HG03378 (cell line): ENCODE results near the gene SIGLECL1.

Experiments
- ATAC-seq: cut with Tn5 transposase; IDR thresholded peaks from one replicate; pipeline ENCODE4 v1.9.1; 2021; ENCODE audit warnings: mild to moderate bottlenecking, moderate library complexity; ENCODE audit not compliant: unreplicated experiment

The SIGLECL1 gene

DNA sequence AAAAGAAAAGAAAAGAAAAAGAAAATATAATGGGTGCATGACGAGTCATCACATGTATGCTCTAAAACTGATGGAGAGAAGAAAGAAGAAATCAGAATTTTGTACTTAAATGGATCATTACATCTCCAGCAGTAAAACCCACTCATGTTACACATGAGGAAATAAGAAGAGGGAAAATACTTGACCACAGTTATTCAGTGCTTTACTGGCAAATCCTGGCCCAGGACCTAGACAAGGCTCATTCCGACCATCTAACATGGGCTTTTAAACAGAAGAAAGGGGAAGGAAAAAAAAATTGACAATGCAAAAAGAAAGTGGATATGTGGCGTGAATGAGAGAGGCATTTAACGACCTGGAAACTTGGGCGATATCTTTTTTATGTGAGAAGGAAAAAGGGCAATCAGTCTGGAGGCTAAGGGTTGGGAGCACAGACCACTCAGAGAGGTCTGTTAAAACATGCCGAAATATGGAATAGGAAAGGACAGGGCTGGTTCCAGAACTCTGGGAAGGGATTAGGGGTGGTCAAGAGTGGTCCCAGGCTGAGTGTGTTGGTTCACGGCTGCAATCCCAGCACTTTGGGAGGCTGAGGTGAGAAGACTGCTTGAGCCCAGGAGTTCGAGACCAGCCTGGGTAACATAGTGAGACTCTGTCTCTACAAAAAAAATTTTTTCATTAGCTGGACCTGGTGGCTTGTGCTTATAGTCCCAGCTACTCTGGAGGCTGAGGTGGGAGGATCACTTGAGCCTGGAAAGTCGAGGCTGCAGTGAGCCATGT lies 1.6 kb downstream of the SIGLECL1 start:
- ATAC-seq: no peak

DNA sequence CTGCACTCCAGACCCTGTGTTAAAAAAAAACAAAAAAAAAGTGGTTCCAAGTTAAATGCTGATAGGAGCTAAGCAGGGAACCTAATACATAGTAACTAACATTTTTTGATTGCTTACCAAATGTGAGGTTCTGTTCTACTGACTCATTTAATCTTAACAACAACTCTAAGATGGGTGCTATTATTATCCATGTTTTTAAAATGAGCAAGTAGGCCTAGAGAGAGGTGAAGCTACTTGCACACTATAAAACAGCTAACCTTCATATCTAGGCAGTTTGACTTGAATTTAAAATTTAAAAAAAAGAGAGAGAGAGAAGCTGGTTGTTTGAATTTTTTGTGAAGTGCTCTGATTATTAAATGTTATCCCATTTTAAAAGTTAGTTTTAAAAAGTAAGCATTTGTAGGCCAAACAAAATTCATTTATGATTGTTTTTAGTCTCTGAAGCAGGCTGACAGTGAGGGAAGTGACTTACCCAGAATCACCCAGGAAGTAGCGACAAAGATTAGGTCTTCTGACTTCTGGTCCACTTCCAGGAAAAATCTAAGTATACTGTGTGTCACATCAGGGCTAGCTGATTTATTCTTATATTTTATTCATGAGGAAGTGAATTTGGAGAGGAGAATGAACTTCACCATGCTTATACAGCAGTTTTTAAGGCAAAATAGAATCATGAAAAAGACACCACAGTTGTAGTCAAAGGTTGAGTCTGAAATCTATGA lies 2.4 kb downstream of the SIGLECL1 start:
- ATAC-seq: no peak

DNA sequence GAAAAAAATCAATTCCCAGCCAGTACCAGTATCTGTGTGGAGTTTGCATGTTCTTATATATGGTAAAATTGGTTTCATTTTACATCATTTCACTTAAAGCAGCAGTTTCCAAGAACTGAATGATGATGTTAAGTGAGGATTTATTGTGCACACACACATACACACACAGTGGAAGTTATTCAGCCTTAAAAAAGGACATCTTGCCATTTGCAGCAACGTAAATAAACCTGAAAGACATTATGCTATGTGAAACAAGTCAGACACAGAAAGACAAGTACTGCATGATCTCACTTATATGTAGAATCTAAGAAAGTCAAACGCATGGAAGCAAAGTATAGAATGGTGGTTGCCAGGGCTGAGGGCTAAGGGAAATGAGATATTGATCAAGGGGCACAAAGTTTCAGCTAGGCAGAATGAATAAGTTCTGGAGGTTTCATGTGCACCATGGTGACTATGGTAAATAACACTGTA lies 5.3 kb downstream of the SIGLECL1 start:
- ATAC-seq: no peak

DNA sequence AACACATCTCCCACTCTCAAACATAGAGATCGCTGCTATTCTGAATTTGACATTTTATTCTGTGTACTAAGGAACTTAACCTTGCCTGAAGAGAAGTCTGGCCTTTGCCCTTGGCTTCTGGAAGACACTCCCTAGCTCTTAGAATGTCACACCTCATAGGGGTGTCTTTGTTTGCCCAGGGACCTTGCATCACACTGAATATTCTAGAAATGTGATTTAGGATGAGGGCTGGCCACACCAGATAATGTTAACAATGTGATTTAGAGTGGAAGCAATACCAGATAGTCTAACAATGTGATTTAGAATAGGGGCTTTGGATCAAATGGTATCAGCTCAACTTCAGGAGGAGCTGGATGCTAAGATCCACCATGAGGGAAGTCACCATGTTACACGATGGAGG lies 6.6 kb downstream of the SIGLECL1 start:
- ATAC-seq: no peak

DNA sequence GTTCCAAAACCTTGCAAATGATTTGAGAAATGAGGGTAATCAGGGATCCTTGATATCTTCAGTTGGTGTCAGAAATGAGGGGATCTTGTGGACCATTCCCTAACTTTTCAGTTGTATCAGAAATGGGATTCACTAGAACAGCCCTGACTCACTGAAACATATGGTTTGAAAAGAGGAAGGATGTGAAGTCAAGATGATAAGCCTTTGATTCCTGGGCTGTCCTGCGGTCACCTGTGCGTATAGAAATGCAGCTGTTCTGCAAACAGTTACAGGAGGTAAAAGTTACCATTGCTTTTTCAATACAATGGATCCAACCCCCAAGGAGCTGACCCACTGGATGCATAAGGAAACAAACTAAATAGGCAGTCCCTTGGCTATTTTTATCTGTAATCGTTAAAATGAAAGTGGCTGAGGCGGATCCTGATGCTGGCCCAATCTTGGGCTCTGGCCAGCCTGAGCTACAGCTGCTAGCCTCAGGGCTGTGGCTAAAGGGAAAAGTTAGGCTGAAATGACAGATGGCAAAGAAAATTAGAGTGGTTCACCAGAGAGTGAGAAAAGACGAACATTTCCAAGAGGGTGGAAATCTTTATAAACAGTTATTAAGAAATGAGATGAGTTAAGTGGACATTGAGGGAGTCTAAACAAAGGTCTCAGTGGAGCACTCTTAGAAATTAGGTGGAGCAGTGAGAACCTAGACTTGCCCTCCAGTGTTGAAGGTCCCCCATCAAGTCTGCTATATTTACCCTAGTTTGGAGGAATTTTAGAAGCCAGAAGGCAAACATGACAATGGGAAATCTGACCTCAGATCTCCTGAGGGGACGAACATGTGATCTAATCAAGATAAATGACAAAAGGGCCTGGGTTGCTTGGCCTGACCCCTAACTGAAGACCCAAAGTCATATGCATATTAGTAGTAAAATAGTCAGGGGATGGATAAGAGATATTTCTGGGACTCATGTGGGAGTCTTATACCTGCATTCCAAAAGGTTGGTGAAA lies 7.6 kb downstream of the SIGLECL1 start:
- ATAC-seq: no peak

DNA sequence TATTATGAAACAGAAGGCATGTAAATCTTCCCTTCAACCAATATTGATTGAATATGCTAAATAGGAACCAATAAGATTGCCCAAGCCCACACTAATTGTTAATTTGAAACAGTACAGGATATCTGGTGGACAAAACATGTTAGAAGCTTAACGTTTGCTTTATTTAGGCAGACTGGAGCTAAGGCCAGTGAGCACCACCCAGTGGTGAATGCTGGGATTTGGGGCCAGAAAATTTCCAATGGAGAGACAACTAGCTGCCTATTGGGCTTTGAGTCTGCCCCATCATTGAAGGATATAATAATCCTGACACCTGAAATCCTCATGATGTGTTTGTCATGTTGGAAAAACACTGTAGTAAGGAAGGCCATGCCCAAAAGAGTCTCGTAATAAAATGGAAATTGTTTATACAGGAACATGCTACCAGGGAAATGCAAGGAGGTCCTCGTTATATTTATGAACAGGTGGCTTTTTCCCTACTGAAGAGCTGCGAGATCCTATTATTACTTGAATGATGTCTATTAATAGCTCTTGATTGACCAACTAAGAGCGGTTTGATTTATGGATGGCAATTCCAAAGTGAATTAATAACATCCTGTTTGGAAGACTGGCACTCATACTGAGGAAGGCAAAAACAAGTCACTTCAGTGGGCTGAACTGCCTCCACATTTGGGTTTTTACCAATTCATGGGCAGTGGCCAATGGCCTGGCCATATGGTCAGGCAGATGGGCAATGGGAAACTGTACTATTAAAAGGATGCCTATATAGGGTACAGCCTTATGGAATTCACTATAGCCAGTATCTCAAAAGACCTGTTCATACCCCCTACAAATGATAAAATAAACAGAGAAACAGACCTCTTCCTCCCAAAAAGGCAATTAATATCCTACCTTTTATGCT lies 8.7 kb downstream of the SIGLECL1 start:
- ATAC-seq: no peak

DNA sequence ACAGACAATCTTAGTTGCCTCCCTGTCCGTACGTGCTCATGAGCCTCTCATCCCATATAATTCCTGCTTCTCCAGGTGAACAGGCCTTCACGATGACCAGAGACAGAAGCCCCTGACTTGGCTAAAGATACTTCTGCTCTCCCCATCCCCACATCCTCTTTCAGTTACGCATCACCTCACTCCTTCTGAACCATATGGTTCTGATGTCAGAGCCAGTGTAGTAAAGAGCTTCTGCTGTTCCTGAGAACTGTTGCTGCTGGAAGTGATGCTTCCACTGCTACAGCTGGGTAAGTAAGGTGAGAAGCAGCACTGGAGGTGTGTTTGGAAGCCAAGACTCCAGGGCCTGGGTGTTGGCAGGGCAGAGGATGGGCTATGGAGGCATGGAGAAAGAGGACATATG lies 12.9 kb downstream of the SIGLECL1 start:
- no peak for ATAC-seq

DNA sequence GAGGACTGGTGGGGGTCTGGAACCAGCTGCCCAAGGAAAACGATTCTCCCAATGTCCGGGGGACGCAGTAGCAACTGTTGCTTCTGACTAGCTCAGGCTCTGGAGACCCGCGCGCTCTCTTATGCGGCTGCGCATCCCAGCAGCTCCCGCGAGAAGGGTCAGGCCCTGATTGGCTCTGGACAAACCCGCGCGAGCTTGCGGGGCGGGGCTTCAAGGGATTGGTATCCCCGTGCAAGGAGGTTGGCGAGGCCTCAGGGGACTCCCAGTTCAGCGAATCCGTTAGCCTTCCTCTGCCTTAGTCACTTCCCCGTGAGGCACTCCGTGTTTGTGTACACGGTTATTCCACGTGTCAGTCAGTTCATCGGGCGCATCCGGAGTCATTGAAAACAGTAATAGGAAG lies 20.2 kb downstream of the SIGLECL1 start:
- no peak for ATAC-seq

DNA sequence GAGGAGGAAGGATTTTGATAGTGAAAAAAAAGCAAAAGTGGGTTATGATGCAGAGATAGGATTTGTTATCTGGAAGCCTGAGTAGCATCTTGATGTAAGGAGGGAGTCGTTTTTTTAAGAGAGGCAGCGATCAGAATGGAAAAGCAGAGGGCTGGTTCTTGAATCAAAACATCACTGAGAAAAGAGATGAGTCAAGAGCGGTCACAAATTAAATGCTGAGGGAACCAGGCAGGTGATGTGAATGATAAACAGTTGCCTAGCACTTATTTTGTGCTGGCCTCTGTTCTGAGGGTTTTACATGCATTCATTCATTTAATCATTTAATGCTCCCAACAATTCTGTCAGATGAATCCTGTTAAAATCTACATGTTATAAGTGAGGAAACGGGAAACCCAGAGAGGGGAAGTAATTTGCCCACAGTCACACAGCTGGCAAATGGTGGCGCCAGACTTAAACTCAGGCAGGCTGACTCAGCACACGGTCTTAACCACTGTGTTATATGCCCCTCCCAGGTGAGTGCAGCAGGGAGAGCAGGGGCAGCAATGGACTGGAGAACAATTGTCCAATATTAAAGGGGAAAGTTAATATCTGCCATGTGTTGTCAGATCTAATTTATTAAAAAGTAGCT lies 21.4 kb downstream of the SIGLECL1 start:
- ATAC-seq: no peak

DNA sequence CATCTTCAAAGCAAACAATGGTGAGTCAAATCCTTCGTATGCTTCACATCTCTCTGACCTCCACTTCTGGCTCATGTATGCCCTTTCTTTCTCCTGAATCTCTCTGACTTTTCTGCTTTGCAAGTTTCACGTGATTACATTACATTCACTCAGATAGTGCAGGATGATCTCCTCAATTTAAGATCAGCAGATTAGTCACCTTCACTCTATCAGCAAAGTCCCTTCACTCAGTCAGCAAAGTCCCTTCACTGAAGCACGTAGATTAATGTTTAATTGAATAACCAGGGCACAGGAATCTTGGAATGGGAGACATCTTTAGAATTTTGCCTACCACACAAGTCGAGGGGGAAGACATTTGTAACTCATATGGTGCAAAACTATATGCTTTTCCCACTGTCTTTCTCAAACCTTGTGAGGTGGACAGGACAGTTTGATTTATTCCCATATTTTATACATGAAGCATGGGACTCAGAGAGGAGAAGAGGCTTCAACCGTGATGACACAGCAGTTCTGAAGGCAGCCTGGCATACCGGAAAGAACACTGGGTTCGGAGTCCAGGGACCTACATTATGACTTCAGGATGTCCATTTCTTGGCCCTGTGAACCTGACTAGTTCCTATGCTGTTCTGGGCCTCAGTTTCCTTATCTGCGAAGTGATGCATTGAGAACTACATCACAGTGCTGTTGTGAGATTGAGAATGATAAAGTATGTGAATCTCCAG lies 23.3 kb downstream of the SIGLECL1 start:
- ATAC-seq: no peak

DNA sequence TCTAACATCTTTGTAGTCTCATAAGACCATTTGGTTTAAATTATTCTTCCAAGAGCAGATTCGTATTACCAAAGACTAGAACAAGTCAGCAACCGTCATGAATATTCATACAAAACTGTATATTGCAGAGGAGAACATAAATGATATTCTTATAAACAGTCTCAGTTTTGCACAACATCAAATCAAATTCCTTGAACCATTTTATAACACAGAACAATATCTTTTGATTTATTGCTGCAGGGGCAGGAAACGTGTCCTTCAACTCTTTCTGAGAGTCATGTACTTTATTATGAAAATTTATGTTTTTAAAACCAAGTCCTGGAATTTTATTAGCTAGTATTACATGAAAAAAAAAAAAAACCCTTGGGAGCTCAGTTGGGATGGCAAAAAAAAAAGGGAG lies 26.2 kb downstream of the SIGLECL1 start:
- ATAC-seq: no peak

DNA sequence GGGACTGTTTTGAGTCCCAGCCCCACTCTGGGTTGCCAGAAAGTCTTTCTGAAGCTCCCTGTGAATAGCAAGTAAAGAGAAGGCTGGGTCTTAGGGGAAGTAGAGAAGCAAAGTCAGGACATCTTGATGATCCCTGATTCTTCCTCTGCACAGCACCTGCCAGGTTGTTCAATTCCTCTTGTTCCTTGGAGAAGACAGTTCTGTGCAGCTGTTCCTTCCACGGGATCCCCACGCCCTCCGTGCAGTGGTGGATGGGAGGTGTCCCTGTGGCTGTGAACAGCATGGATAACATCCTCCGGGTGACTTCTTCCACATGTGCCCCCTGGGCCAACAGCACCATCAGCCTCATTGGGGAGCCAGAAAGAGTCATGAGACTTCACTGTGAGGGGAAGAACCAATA lies 31.5 kb downstream of the SIGLECL1 start:
- no peak for ATAC-seq

DNA sequence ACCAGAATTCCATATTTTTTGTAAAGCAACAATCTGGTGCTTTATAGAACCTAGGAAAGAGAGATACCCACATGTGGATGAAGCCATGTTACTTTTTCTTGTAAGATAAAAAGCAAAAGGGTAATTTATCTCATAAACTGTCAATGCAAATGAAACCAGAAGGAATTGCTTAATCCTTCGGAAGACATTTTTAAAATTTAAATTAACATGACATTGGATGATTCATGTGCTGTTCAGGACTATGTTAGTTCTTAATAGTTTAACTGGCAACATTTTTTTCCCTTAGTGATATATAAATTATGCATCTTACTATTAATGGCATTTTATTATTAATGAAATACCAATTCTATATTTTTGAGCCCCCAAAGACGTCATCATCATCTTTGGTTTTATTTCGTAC lies 34.8 kb downstream of the SIGLECL1 start:
- no peak for ATAC-seq

DNA sequence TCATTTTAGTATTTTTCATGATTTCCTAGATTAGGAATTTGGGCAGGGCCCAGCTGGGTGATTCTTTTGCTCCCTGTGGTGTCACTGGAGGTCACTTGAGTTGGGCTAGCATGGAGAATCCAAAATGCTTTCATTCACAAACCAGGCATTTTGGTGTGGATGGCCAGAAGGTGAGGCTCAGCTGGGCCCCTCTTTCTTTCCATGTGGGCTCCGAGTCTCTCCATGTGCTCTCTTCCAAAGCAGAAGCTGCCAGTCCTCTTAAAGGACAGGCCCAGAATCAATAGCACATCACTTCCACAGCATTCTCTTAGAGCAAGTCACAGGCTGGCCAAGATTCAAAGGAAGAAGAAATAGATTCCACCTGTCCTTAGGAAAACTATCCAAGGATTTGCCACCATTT lies 38.8 kb downstream of the SIGLECL1 start:
- no peak for ATAC-seq

DNA sequence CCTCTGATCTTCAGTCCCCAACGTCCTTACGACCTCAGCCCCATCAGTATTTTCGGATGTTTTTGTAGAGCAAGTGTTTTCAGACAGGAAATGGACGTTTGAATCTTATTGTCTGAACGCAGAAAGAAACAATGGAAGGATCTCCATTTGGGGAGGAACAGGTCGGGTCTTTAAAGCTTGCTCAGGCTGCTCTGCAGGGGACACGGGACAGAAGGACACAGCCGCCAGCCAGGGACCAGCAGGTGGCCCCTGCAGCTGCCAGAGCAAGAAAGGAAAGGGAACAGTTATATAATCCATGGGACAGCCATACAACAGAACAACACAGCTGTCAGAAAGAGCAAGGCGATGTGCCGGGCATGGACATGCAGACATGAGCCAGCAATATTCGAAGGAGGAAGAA lies 42.1 kb downstream of the SIGLECL1 start:
- no peak for ATAC-seq

DNA sequence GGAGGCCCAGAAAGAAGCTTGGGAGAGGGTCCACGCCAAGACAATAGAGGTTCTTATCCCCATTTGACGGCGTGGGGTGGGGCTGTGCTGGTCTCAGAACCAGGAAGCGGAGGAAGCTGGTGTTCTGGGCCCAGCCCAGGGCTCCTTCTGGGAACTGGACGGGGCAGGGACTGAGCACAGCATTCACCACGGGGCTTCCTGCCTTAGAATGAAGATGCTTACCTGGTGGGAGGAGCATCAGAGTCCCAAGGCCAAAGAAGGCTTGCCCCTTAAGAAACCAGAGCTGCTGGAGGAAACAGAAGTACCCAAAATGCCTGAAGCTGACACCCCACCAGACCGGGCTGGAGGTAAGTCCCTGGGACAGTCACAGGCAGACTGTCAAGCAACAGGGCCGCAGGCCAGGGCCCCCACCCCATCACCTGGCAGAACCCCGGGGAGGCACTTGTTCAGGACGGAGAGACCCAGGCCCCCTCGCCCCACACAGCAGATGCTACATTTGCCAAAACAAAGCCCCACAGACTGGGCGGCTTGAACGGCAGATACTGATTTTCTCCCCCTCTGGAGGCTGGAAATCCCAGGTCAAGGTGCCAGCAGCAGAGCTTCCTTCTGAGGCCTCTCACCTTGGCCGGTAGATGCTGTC lies 42.8 kb downstream of the SIGLECL1 start:
- ATAC-seq: no peak

DNA sequence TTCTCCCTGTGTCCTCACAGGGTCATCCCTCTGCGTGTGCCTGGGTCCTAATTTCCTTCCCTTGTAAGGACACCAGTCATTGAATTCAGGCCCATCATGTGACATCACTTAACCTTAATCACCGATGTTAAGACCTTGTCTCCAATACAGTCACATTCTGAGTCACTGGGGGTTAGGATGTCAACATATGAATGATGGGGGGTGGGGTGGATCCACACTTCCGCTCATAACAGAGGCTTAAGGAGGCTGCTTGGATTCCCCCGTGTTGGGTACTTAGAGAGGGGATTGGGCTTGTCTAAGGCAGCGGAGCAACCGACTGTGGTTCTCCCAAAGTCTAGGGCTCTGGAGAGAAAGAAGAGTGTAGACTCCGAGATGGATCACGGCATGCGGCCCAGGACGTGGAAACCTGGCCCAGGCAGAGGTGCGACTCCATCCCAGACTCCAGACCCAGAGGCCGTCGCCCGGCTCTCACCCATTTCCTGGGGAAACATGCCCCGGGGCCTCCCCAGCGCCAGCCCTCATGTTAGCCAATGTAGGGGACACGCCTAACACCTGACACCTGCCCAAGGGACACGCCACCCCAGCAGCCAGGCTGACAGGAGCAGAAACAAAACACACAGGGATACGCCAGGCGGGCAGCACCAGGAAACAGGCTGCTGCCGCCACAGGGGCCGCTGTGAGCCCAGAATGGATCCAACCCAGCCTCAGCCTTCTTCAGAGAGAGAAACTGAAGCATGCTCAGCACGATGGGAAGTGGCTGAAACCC lies 43.5 kb downstream of the SIGLECL1 start:
- no peak for ATAC-seq

DNA sequence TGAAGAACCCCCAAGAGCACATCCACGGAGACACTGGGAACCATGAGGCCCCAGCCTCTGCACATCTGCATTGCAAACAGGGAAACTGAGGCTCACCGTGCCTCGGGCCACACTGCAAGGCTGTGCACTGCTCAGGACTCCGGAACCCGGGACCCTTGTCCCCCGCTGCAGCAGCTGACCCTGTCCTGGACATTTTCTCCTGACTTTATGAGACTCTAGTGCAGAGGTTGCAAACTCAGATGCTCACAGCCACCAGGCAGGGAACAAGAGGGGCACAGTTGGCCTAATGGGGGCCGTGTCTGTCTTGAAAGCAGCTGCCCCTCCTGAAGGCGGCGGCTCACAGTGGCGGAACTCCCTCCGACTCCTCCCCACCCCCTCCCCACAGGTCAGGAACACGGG lies 44.1 kb downstream of the SIGLECL1 start:
- no peak for ATAC-seq
